ENCODE data around the gene LIN28B. TPM values are rescaled to one million over a fixed set of nuclear protein-coding genes. Genes with fewer than 3 reads are reported as not detected.

LIN28B gene
- total RNA-seq, 4 donors from 2014 or later = 0.14 TPM; not detected in 3

- Histone ChIP-seq H3K9me3 (no peaks in the 10 kb centered on the region), H3K27ac (no peak overlapping the region), H3K4me1 (no peaks in the 10 kb centered on the region), H3K27me3 (no peaks in the 10 kb centered on the region), H3K36me3 (no peaks in the 10 kb centered on the region), H3K4me3 (no peak overlapping the region)
- intact Hi-C loops (cut with DNase I; ENCODE audit: low total_unique reads) = no loop called here
- no peak for DNase-seq
- no peak for TF ChIP-seq CTCF (IDR thresholded peaks at IDR 0.05)
- TF ChIP-seq POLR2A (IDR thresholded peaks at IDR 0.05) = no peak
Observed at GRCh38 chr6:105056646-105057045, 99.7 kb downstream of the LIN28B start.

- Histone ChIP-seq H3K27ac (no peak overlapping the region), H3K4me1 (no peaks in the 10 kb centered on the region), H3K36me3 (no peaks in the 10 kb centered on the region), H3K27me3 (no peaks in the 10 kb centered on the region), H3K9me3 (no peaks in the 10 kb centered on the region), H3K4me3 (no peak overlapping the region)
- TF ChIP-seq POLR2A (IDR thresholded peaks at IDR 0.05) (no peak), CTCF (IDR thresholded peaks at IDR 0.05) (no peak)
- intact Hi-C loops (cut with DNase I; ENCODE audit: low total_unique reads) = no loop called here
- DNase-seq = no peak
Observed at GRCh38 chr6:105057160-105057559, 100.3 kb downstream of the LIN28B start.

- intact Hi-C loops (cut with DNase I; ENCODE audit: low total_unique reads) = no loop called here
Observed at GRCh38 chr6:105058316-105058715, 101.4 kb downstream of the LIN28B start.

GRCh38 chr6:105058846-105059245 lies 101.9 kb downstream of the LIN28B start:
- Histone ChIP-seq H3K36me3 (no peaks in the 10 kb centered on the region), H3K4me3 (no peak overlapping the region), H3K27ac (no peak overlapping the region), H3K9me3 (no peaks in the 10 kb centered on the region), H3K4me1 (no peaks in the 10 kb centered on the region), H3K27me3 (no peaks in the 10 kb centered on the region)
- no peak for DNase-seq
- intact Hi-C loops (cut with DNase I; ENCODE audit: low total_unique reads) = no loop called here
- TF ChIP-seq POLR2A (IDR thresholded peaks at IDR 0.05) (no peak), CTCF (IDR thresholded peaks at IDR 0.05) (no peak)

More at GRCh38 chr6:105058316-105058715, 101.4 kb downstream of the LIN28B start:
- Histone ChIP-seq H3K9me3 (no peaks in the 10 kb centered on the region), H3K4me1 (no peaks in the 10 kb centered on the region), H3K27ac (no peak overlapping the region), H3K4me3 (no peak overlapping the region), H3K36me3 (no peaks in the 10 kb centered on the region), H3K27me3 (no peaks in the 10 kb centered on the region)
- TF ChIP-seq CTCF (IDR thresholded peaks at IDR 0.05) = no peak
- TF ChIP-seq POLR2A (IDR thresholded peaks at IDR 0.05) = no peak
- no peak for DNase-seq

GRCh38 chr6:105066233-105066632 lies 109.3 kb downstream of the LIN28B start:
- Histone ChIP-seq H3K36me3 (no peaks in the 10 kb centered on the region), H3K9me3 (no peaks in the 10 kb centered on the region), H3K4me3 (no peak overlapping the region), H3K27me3 (no peaks in the 10 kb centered on the region), H3K4me1 (no peaks in the 10 kb centered on the region), H3K27ac (no peak overlapping the region)
- intact Hi-C loops (cut with DNase I; ENCODE audit: low total_unique reads) = no loop called here
- TF ChIP-seq CTCF (IDR thresholded peaks at IDR 0.05) (no peak), POLR2A (IDR thresholded peaks at IDR 0.05) (no peak)
- no peak for DNase-seq
